Suprapubic skin (tissue), 4 donors: Measurements from ENCODE around the gene DCAF15. TPM values are rescaled to one million over a fixed set of nuclear protein-coding genes. Genes with fewer than 3 reads are reported as not detected.
A peak's percentile ranks its signal among the peaks of the same experiment; 100 is the strongest.

Experiments used
- DNase-seq, 2 donors: peaks; one replicate each; pipeline ENCODE4 v3.0.0-alpha.2; 2019; ENCODE audit warnings: low spot score in 2 of 2
- H3K27ac ChIP-seq: fragments of 200-600 bp; sonication (generic); one replicate; pipeline ENCODE4 v1.5.1; 2019
- H3K27me3 ChIP-seq: fragments of 200-600 bp; sonication (generic); one replicate; pipeline ENCODE4 v1.5.1; 2019
- H3K36me3 ChIP-seq: fragments of 200-600 bp; sonication (generic); one replicate; pipeline ENCODE4 v1.5.1; 2019
- H3K4me1 ChIP-seq: fragments of 200-600 bp; sonication (generic); one replicate; pipeline ENCODE4 v1.5.1; 2019
- H3K4me3 ChIP-seq: fragments of 200-600 bp; sonication (generic); one replicate; pipeline ENCODE4 v1.5.1; 2019; ENCODE audit warnings: mild to moderate bottlenecking
- H3K9me3 ChIP-seq: fragments of 200-600 bp; sonication (generic); one replicate; pipeline ENCODE4 v1.5.1; 2019
- CTCF ChIP-seq, 2 donors: fragments of 200-600 bp in 1 of 2; fragments of 450-650 bp in 1 of 2; sonication (generic) in 1 of 2; IDR thresholded peaks; one replicate each; pipeline ENCODE4 v1.5.1; 2016 to 2019; ENCODE audit warnings: antibody characterized with exemption in 2 of 2, mild to moderate bottlenecking in 1 of 2, moderate library complexity in 1 of 2
- EP300 ChIP-seq: sonication (generic); formaldehyde crosslinking; IDR thresholded peaks from one replicate; pipeline ENCODE4 v1.6.1; 2017; ENCODE audit warnings: antibody characterized with exemption
- POLR2A ChIP-seq, 2 donors: fragments of 450-650 bp; IDR thresholded peaks; one replicate each; pipeline ENCODE4 v1.6.1; 2017; ENCODE audit warnings: antibody characterized with exemption in 2 of 2, mild to moderate bottlenecking in 2 of 2, moderate library complexity in 2 of 2
- POLR2AphosphoS5 ChIP-seq, 3 donors: sonication (generic); formaldehyde crosslinking; IDR thresholded peaks; one replicate each; pipeline ENCODE4 v1.6.1; 2017; ENCODE audit warnings: antibody characterized with exemption in 3 of 3
- WGBS: methylation state at CpG from one replicate; pipeline ENCODE4 v1.1.5; 2018; 5-methylcytosine and 5-hydroxymethylcytosine counted together
- total RNA-seq, 4 donors: library from RNA; depleted of rRNA; stranded (reverse); fragments of >200 nt; gene quantifications; one replicate each; pipeline ENCODE4 v1.1.0, GENCODE V29; 2016

DCAF15 gene
- total RNA-seq, 4 donors from 2014 or later: 38.3 to 52.3 (median 46.2) TPM

GRCh38 chr19:13986348-13986904 lies 34.1 kb downstream of the DCAF15 start:
- no peak overlapping the region for H3K4me3 ChIP-seq
- peaks cover 24% of the 10 kb centered on the region for H3K4me1 ChIP-seq
- WGBS: 80% methylated on average over 2 of the region's 19 CpGs
- no peaks in the 10 kb centered on the region for H3K9me3 ChIP-seq
- peak overlapping the region; percentile 72 for H3K27ac ChIP-seq
- H3K27me3 ChIP-seq: no peaks in the 10 kb centered on the region
- TF ChIP-seq POLR2AphosphoS5 (IDR thresholded peaks at IDR 0.05) (no peak), POLR2A (IDR thresholded peaks at IDR 0.05) (peak in 1 of 2 donors; percentile 36)
- DNase-seq: peak; percentile 91 to 92
- H3K36me3 ChIP-seq: peaks cover 4% of the 10 kb centered on the region

GRCh38 chr19:13987101-13987890 lies 35.0 kb downstream of the DCAF15 start:
- Histone ChIP-seq H3K36me3 (peaks cover 5% of the 10 kb centered on the region), H3K27ac (peak overlapping the region; percentile 72), H3K4me3 (no peak overlapping the region), H3K27me3 (no peaks in the 10 kb centered on the region), H3K4me1 (peaks cover 24% of the 10 kb centered on the region), H3K9me3 (no peaks in the 10 kb centered on the region)
- WGBS: 71% methylated on average over 17 of the region's 17 CpGs
- TF ChIP-seq POLR2A (IDR thresholded peaks at IDR 0.05) (no peak), CTCF (IDR thresholded peaks at IDR 0.05) (no peak), EP300 (no peak), POLR2AphosphoS5 (IDR thresholded peaks at IDR 0.05) (no peak)
- no peak for DNase-seq

- Histone ChIP-seq H3K4me1 (peaks cover 24% of the 10 kb centered on the region), H3K27ac (no peak overlapping the region), H3K4me3 (no peak overlapping the region), H3K36me3 (peaks cover 10% of the 10 kb centered on the region), H3K27me3 (no peaks in the 10 kb centered on the region), H3K9me3 (no peaks in the 10 kb centered on the region)
- TF ChIP-seq CTCF (IDR thresholded peaks at IDR 0.05): no peak
- TF ChIP-seq POLR2A (IDR thresholded peaks at IDR 0.05): no peak
- TF ChIP-seq EP300: no peak
- no peak for TF ChIP-seq POLR2AphosphoS5 (IDR thresholded peaks at IDR 0.05)
- DNase-seq: no peak
- WGBS: 85% methylated on average over 7 of the region's 7 CpGs
Observed at GRCh38 chr19:13989487-13989886, 37.2 kb downstream of the DCAF15 start.

GRCh38 chr19:13990085-13990484 lies 37.8 kb downstream of the DCAF15 start:
- no peak for DNase-seq
- peaks cover 10% of the 10 kb centered on the region for H3K36me3 ChIP-seq
- TF ChIP-seq POLR2AphosphoS5 (IDR thresholded peaks at IDR 0.05) (no peak), CTCF (IDR thresholded peaks at IDR 0.05) (no peak), EP300 (no peak), POLR2A (IDR thresholded peaks at IDR 0.05) (no peak)
- 94% methylated on average over 8 of the region's 8 CpGs for WGBS
- H3K4me3 ChIP-seq: no peak overlapping the region
- no peaks in the 10 kb centered on the region for H3K27me3 ChIP-seq
- H3K9me3 ChIP-seq: no peaks in the 10 kb centered on the region
- peaks cover 25% of the 10 kb centered on the region for H3K4me1 ChIP-seq
- no peak overlapping the region for H3K27ac ChIP-seq

GRCh38 chr19:13992025-13992424 lies 39.7 kb downstream of the DCAF15 start:
- H3K4me3 ChIP-seq: no peak overlapping the region
- no peak for DNase-seq
- no peak overlapping the region for H3K27ac ChIP-seq
- H3K4me1 ChIP-seq: peaks cover 13% of the 10 kb centered on the region
- no peaks in the 10 kb centered on the region for H3K9me3 ChIP-seq
- TF ChIP-seq POLR2A (IDR thresholded peaks at IDR 0.05): no peak
- no peak for TF ChIP-seq EP300
- no peak for TF ChIP-seq POLR2AphosphoS5 (IDR thresholded peaks at IDR 0.05)
- H3K36me3 ChIP-seq: peaks cover 10% of the 10 kb centered on the region
- H3K27me3 ChIP-seq: no peaks in the 10 kb centered on the region
- 94% methylated on average over 7 of the region's 7 CpGs for WGBS

- Histone ChIP-seq H3K4me3 (no peak overlapping the region), H3K9me3 (no peaks in the 10 kb centered on the region), H3K27ac (no peak overlapping the region), H3K36me3 (peaks cover 10% of the 10 kb centered on the region), H3K4me1 (peaks cover 6% of the 10 kb centered on the region), H3K27me3 (no peaks in the 10 kb centered on the region)
- 92% methylated on average over 22 of the region's 22 CpGs for WGBS
- DNase-seq: no peak
- TF ChIP-seq POLR2A (IDR thresholded peaks at IDR 0.05) (no peak), CTCF (IDR thresholded peaks at IDR 0.05) (no peak), POLR2AphosphoS5 (IDR thresholded peaks at IDR 0.05) (no peak), EP300 (no peak)
Observed at GRCh38 chr19:13993590-13994300, 41.4 kb downstream of the DCAF15 start.
